Measurements from ENCODE around the gene MBD5. TPM values are rescaled to one million over a fixed set of nuclear protein-coding genes. Genes with fewer than 3 reads are reported as not detected.

Gene MBD5
- total RNA-seq, 2 donors from 2014 or later, result 38.2 to 44.7 TPM

DNA sequence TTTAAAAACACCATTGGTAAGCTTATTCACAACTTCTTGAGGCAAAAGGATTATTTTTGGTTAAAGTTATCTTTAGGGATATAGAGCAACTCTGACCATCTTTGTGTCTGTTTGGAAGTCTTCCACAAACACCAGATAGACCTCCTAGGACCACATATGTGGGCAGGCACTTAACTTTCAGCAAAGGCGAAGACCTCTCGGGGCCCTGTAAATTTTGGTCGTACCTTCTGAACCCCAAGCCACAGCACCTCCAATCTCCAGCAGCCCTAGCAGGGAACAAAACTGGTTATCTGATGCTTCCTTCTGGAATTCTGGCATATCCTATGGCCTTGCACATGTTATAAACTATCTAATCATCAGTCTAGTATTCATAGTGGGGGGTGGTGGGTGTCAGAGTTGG, 114.8 kb downstream of the MBD5 start:
- Histone ChIP-seq H3K4me3 (no peak overlapping the region), H3K27me3 (replicated peaks; ENCODE audit: insufficient read depth) (no peaks in the 10 kb centered on the region), H3K27ac (no peak overlapping the region), H3K36me3 (no peaks in the 10 kb centered on the region), H3K4me1 (replicated peaks) (no peaks in the 10 kb centered on the region), H3K9me3 (no peaks in the 10 kb centered on the region)
- no peak for DNase-seq (ENCODE audit: low spot score)
- intact Hi-C loops (cut with DNase I), result no loop called here
- TF ChIP-seq POLR2A (IDR thresholded peaks at IDR 0.05) (no peak), POLR2AphosphoS5 (IDR thresholded peaks at IDR 0.05) (no peak)
- TF ChIP-seq, protein P1, sequence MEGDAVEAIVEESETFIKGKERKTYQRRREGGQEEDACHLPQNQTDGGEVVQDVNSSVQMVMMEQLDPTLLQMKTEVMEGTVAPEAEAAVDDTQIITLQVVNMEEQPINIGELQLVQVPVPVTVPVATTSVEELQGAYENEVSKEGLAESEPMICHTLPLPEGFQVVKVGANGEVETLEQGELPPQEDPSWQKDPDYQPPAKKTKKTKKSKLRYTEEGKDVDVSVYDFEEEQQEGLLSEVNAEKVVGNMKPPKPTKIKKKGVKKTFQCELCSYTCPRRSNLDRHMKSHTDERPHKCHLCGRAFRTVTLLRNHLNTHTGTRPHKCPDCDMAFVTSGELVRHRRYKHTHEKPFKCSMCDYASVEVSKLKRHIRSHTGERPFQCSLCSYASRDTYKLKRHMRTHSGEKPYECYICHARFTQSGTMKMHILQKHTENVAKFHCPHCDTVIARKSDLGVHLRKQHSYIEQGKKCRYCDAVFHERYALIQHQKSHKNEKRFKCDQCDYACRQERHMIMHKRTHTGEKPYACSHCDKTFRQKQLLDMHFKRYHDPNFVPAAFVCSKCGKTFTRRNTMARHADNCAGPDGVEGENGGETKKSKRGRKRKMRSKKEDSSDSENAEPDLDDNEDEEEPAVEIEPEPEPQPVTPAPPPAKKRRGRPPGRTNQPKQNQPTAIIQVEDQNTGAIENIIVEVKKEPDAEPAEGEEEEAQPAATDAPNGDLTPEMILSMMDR (IDR thresholded peaks at IDR 0.05), result no peak
- WGBS, result 87% methylated on average over 3 of the region's 3 CpGs

DNA sequence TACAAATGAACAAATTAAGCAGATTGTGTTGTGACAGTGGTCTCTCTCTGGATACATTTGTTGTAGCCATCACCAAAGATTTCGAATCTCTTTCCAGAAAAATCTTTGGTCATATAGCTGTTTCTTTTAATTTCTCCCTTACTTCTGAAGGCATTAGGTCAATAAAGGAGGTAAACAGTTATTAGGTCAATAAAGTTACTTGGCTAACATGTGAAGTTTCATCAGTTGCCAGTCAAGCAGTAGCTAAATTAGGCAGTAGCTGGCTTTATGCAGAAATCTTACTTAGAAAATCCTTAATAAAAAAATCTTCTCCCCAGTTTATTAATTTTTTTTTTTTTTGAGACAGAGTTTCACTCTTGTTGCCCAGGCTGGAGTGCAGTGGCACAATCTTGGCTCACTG, 115.5 kb downstream of the MBD5 start:
- Histone ChIP-seq H3K4me1 (replicated peaks) (no peaks in the 10 kb centered on the region), H3K36me3 (no peaks in the 10 kb centered on the region), H3K4me3 (no peak overlapping the region), H3K9me3 (no peaks in the 10 kb centered on the region), H3K27me3 (replicated peaks; ENCODE audit: insufficient read depth) (no peaks in the 10 kb centered on the region), H3K27ac (no peak overlapping the region)
- intact Hi-C loops (cut with DNase I), result no loop called here
- DNase-seq (ENCODE audit: low spot score), result no peak
- TF ChIP-seq POLR2A (IDR thresholded peaks at IDR 0.05) (no peak), POLR2AphosphoS5 (IDR thresholded peaks at IDR 0.05) (no peak)
- TF ChIP-seq, protein P1 (IDR thresholded peaks at IDR 0.05), result no peak
- WGBS, result 94% methylated on average over 1 of the region's 1 CpG

DNA sequence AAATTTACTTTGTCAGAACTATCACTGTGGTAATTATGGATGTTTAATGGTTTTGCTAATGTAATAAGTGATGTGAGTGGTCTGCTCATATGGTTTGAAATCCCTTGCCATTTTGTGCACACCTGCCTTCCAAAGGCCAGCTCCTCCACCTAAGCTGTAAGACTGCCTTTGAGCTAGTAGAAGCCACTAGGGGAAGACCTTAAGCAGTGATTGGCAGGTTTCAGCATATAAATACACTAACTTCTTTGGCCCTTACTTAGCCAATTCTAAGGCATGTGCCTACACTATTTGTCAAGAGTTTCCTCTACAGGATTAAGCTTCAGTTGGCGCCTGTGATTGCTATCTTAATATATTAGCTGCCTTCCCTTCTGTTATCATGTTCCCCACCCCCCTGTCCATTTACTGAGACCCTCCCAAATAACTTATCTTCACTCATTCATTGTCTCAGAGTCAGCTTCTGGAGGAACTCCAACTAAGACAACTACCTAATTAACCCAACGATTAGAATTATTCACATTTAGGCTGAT, 141.1 kb downstream of the MBD5 start:
- intact Hi-C loops (cut with DNase I), result no loop called here

DNA sequence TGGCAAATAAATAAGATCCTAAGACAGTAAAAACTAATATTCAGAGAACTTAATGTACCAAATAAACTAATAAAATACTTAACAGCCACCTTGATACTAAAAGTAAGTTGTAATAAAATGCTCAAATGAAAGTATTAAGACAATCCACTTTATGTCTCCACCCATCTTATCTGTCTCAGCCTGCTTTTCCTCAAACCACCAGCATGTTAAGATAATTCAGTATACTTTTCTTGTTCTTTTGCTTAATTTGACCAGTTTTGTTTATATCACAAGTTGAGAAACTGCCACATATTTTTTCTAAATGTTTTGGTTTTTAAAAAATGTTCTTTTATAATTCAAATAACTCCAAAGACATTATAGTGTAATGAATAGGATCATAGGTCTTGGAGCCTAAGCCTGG, 142.0 kb downstream of the MBD5 start:
- intact Hi-C loops (cut with DNase I), result no loop called here
- no peaks in the 10 kb centered on the region for H3K36me3 ChIP-seq
- no peak overlapping the region for H3K4me3 ChIP-seq
- H3K27me3 ChIP-seq (replicated peaks; ENCODE audit: insufficient read depth), result no peaks in the 10 kb centered on the region
- H3K4me1 ChIP-seq (replicated peaks), result no peaks in the 10 kb centered on the region
- H3K9me3 ChIP-seq, result no peaks in the 10 kb centered on the region
- no peak overlapping the region for H3K27ac ChIP-seq
- TF ChIP-seq, protein P1 (IDR thresholded peaks at IDR 0.05), result no peak
- no peak for TF ChIP-seq POLR2AphosphoS5 (IDR thresholded peaks at IDR 0.05)
- TF ChIP-seq POLR2A (IDR thresholded peaks at IDR 0.05), result no peak
- no peak for DNase-seq (ENCODE audit: low spot score)

More for the DNA sequence above, 141.1 kb downstream of the MBD5 start:
- TF ChIP-seq POLR2AphosphoS5 (IDR thresholded peaks at IDR 0.05), result no peak
- TF ChIP-seq POLR2A (IDR thresholded peaks at IDR 0.05), result no peak
- TF ChIP-seq, protein P1 (IDR thresholded peaks at IDR 0.05), result no peak
- no peak for DNase-seq (ENCODE audit: low spot score)
- 74% methylated on average over 2 of the region's 2 CpGs for WGBS
- H3K4me3 ChIP-seq, result no peak overlapping the region
- H3K9me3 ChIP-seq, result no peaks in the 10 kb centered on the region
- H3K27me3 ChIP-seq (replicated peaks; ENCODE audit: insufficient read depth), result no peaks in the 10 kb centered on the region
- H3K4me1 ChIP-seq (replicated peaks), result no peaks in the 10 kb centered on the region
- no peak overlapping the region for H3K27ac ChIP-seq
- H3K36me3 ChIP-seq, result no peaks in the 10 kb centered on the region

DNA sequence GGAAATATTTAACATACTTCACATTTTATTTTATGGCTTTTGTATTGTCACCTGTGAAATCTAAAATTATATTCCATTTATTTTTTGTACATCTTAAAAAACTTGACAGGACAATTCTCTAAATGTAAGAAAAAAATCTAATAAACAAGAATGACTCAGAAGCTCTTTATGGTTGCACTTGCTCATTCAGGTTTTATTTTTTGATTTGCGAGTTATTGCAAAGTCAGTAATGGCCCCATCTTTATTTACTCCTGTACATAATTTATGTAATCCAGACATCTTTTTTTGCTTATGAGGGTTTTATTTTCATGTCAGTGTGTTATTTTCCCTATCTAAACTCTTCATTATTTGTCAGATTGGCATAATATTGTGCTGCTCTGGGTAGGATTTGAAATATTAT, 145.1 kb downstream of the MBD5 start:
- TF ChIP-seq POLR2A (IDR thresholded peaks at IDR 0.05) (no peak), POLR2AphosphoS5 (IDR thresholded peaks at IDR 0.05) (no peak)
- TF ChIP-seq, protein P1 (IDR thresholded peaks at IDR 0.05), result no peak
- no peaks in the 10 kb centered on the region for H3K27me3 ChIP-seq (replicated peaks; ENCODE audit: insufficient read depth)
- no peak overlapping the region for H3K27ac ChIP-seq
- DNase-seq (ENCODE audit: low spot score), result no peak
- H3K36me3 ChIP-seq, result no peaks in the 10 kb centered on the region
- H3K4me1 ChIP-seq (replicated peaks), result no peaks in the 10 kb centered on the region
- H3K4me3 ChIP-seq, result no peak overlapping the region
- no peaks in the 10 kb centered on the region for H3K9me3 ChIP-seq
- intact Hi-C loops (cut with DNase I), result no loop called here
- 71% methylated on average over 1 of the region's 1 CpG for WGBS

Measured in prostate gland (tissue), 2 donors.